ENCODE data around the gene AMOTL2.

The AMOTL2 gene

DNA sequence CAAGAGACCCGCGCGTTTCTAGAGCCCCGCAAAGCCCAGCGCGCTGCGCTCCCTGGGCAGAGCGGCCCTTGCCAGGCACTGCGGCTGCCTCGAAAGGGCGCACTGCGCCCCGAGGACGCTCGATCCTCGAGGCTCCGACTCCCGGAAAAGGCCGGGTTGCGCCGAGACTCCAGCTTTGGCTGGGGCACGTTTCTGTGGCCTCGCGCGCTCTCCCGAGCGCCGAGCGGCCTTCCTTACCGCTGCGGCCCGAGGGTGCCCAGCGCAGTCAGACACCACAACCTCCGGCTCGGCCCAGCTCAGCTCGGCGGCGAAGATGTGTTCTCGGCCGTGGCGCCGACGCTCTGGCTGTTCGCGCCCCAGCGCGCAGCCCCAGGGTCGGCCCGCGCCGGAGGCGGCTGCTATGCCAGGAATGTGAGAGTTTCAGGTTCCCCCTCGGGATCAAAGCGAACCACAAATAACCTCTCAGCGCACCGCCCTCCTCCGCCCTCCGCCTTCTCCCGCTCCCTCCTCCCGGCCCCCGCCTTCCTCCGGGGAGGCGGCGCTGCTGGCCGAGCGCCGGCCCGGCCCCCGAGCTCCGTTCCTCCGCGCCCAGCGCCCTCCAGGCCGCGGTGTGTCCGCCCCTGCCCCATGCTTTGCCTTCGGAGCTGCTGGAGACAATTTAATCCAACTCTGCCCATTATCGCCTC, at the start of gene AMOTL2:
AMOTL2 (minus strand) TSS at position 343 of the 686 bp plus-strand sequence. CDS start 3,014 bp downstream, outside the sequence.
- H3F3A ChIP-seq (ENCODE audit: insufficient read depth, low read length) = no peaks in the 10 kb centered on the region
- no peak within 1 kb of the TSS for H3K9ac ChIP-seq (ENCODE audit: low read length)
- H4K20me1 ChIP-seq (ENCODE audit: insufficient read depth, low read length) = no peaks in the 10 kb centered on the region
- no peaks in the 10 kb centered on the region for H3K36me3 ChIP-seq (ENCODE audit: insufficient read depth, low read length)
- H3K27ac ChIP-seq (ENCODE audit: low read depth, low read length, poor library complexity, severe bottlenecking) = no peak within 1 kb of the TSS
- no peak within 1 kb of the TSS for H3K4me3 ChIP-seq (ENCODE audit: low read depth, low read length, poor library complexity, severe bottlenecking)
- no peaks in the 10 kb centered on the region for H3K9me3 ChIP-seq (ENCODE audit: low read length)
- H3K9me2 ChIP-seq (ENCODE audit: low read depth, low read length) = no peaks in the 10 kb centered on the region
- no peaks in the 10 kb centered on the region; the same call in none of the 2 replicates for H3K27me3 ChIP-seq (ENCODE audit: insufficient read depth, low read length)
- TF ChIP-seq EZH2 (IDR thresholded peaks at IDR 0.05; ENCODE audit: borderline replicate concordance, low read length) (no peak), CTCF (IDR thresholded peaks at IDR 0.05; ENCODE audit: low read length) (no peak)
- H3K4me2 ChIP-seq (ENCODE audit: low read length) = no peak within 1 kb of the TSS
- H2AFZ ChIP-seq (ENCODE audit: low read length) = no peak within 1 kb of the TSS
- no peaks in the 10 kb centered on the region for H3K4me1 ChIP-seq (ENCODE audit: insufficient read depth, low read length, severe bottlenecking)
- H3K79me2 ChIP-seq (ENCODE audit: insufficient read depth, low read length) = no peaks in the 10 kb centered on the region

DNA sequence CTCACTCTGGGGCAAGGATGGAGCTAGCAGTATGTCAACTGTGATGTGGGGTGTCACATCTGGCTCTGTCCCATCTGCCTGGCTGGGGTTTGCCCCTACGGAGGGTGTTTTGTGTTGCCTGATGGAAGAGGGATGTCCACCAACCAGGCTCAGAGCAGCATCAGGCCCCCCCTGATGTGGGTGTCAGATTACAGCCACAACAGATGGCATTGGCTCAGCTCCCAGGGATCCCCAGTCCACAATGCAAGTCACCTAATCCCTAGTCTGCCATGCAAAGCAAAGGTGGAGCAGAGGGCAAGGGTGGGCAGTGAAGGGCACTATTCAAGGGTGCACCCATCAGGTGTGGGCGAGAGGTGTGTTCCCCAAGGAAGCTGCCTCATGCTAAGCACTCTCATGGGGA, 48.9 kb upstream of the AMOTL2 start:
- H3K4me2 ChIP-seq (ENCODE audit: low read length) = no peak overlapping the region
- no peak overlapping the region for H2AFZ ChIP-seq (ENCODE audit: low read length)
- H3K79me2 ChIP-seq (ENCODE audit: insufficient read depth, low read length) = no peaks in the 10 kb centered on the region
- no peaks in the 10 kb centered on the region for H3F3A ChIP-seq (ENCODE audit: insufficient read depth, low read length)
- no peak for TF ChIP-seq CTCF (IDR thresholded peaks at IDR 0.05; ENCODE audit: low read length)
- TF ChIP-seq EZH2 (IDR thresholded peaks at IDR 0.05; ENCODE audit: borderline replicate concordance, low read length) = no peak
- H3K9me2 ChIP-seq (ENCODE audit: low read depth, low read length) = no peaks in the 10 kb centered on the region
- no peaks in the 10 kb centered on the region for H3K36me3 ChIP-seq (ENCODE audit: insufficient read depth, low read length)
- no peaks in the 10 kb centered on the region for H4K20me1 ChIP-seq (ENCODE audit: insufficient read depth, low read length)
- H3K4me3 ChIP-seq (ENCODE audit: low read depth, low read length, poor library complexity, severe bottlenecking) = no peak overlapping the region
- no peaks in the 10 kb centered on the region for H3K9me3 ChIP-seq (ENCODE audit: low read length)
- no peak overlapping the region for H3K9ac ChIP-seq (ENCODE audit: low read length)
- no peaks in the 10 kb centered on the region for H3K4me1 ChIP-seq (ENCODE audit: insufficient read depth, low read length, severe bottlenecking)
- no peaks in the 10 kb centered on the region for H3K27me3 ChIP-seq (ENCODE audit: insufficient read depth, low read length)
- no peak overlapping the region for H3K27ac ChIP-seq (ENCODE audit: low read depth, low read length, poor library complexity, severe bottlenecking)

DNA sequence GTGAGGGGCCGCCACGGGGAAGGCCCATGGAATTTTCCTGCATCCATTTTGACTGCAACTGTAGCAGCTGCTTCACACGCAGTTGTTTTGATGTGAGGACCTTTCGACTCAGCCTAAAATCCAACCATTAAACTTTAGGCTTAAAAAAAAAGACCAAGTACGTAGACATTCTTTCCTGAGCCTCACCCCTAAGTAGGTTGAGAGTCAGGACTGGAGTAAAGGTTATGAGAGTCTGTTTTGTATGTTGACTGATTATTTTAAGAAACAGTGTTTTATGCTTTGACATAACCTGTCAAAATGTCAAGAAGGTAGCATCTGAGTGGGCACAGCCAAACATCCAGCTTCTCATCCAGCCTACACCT, 45.7 kb upstream of the AMOTL2 start:
- Histone ChIP-seq H3K9ac (ENCODE audit: low read length) (no peak overlapping the region), H4K20me1 (ENCODE audit: insufficient read depth, low read length) (no peaks in the 10 kb centered on the region), H3K4me1 (ENCODE audit: insufficient read depth, low read length, severe bottlenecking) (no peaks in the 10 kb centered on the region), H2AFZ (ENCODE audit: low read length) (no peak overlapping the region), H3K4me2 (ENCODE audit: low read length) (no peak overlapping the region), H3K9me2 (ENCODE audit: low read depth, low read length) (no peaks in the 10 kb centered on the region), H3K9me3 (ENCODE audit: low read length) (no peaks in the 10 kb centered on the region), H3K36me3 (ENCODE audit: insufficient read depth, low read length) (no peaks in the 10 kb centered on the region), H3F3A (ENCODE audit: insufficient read depth, low read length) (no peaks in the 10 kb centered on the region), H3K4me3 (ENCODE audit: low read depth, low read length, poor library complexity, severe bottlenecking) (no peak overlapping the region), H3K27ac (ENCODE audit: low read depth, low read length, poor library complexity, severe bottlenecking) (no peak overlapping the region), H3K27me3 (ENCODE audit: insufficient read depth, low read length) (no peaks in the 10 kb centered on the region), H3K79me2 (ENCODE audit: insufficient read depth, low read length) (no peaks in the 10 kb centered on the region)
- TF ChIP-seq EZH2 (IDR thresholded peaks at IDR 0.05; ENCODE audit: borderline replicate concordance, low read length) (no peak), CTCF (IDR thresholded peaks at IDR 0.05; ENCODE audit: low read length) (no peak)
